Measurements from ENCODE around the gene GRIA3.

Gene GRIA3

DNA sequence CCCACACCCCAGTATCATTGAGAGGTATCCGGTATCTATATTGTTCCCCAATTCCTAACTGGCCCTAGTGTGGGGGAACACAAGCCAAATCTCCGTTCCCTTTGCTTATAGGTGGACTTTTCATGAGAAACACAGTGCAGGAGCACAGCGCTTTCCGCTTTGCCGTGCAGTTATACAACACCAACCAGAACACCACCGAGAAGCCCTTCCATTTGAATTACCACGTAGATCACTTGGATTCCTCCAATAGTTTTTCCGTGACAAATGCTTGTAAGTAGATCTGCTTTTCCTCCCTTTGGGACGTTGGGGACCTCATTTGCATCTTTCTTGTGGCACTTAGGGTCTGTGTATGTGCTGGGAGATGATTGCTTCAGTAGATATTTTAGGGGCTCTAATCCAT is 1.6 kb downstream of the GRIA3 start (continued):
- TF ChIP-seq, protein P1, sequence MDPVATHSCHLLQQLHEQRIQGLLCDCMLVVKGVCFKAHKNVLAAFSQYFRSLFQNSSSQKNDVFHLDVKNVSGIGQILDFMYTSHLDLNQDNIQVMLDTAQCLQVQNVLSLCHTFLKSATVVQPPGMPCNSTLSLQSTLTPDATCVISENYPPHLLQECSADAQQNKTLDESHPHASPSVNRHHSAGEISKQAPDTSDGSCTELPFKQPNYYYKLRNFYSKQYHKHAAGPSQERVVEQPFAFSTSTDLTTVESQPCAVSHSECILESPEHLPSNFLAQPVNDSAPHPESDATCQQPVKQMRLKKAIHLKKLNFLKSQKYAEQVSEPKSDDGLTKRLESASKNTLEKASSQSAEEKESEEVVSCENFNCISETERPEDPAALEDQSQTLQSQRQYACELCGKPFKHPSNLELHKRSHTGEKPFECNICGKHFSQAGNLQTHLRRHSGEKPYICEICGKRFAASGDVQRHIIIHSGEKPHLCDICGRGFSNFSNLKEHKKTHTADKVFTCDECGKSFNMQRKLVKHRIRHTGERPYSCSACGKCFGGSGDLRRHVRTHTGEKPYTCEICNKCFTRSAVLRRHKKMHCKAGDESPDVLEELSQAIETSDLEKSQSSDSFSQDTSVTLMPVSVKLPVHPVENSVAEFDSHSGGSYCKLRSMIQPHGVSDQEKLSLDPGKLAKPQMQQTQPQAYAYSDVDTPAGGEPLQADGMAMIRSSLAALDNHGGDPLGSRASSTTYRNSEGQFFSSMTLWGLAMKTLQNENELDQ (tag by site-specific recombination; IDR thresholded peaks at IDR 0.05; ENCODE audit: low read depth) = no peak

DNA sequence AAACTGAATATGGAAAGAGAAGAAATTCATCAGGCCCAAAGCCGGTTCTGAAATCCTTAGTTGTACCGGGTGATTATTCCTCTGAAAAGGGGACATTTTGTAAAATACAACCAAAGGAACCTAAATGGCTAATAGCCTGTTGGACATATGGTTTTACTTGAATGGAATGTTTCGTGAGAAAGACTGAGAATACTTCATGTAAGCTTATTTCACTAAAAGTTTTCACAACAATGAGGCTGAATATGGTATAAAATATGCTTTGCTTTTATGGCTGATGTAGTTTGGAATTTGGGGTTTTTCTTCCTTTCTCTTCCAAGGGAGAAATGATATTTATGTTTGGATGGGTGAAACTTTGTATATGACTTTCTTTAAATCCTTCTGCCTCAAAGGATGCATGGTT is 2.7 kb downstream of the GRIA3 start:
- Histone ChIP-seq H3K4me3 (ENCODE audit: low read depth, low read length) (no peak overlapping the region), H3K9me3 (ENCODE audit: control insufficient read depth, insufficient read depth, low read depth, low read length) (no peaks in the 10 kb centered on the region), H3K27ac (ENCODE audit: extremely low read depth, low read depth, low read length) (no peak overlapping the region), H3K36me3 (ENCODE audit: control insufficient read depth in 2 of 2, insufficient read depth in 1 of 2, low read length in 2 of 2) (no peaks in the 10 kb centered on the region), H3K4me1 (ENCODE audit: control insufficient read depth, insufficient read depth, low read length) (no peaks in the 10 kb centered on the region)
- ChIA-PET CTCF (no interaction called here), POLR2A (no interaction called here)
- TF ChIP-seq, protein P2, sequence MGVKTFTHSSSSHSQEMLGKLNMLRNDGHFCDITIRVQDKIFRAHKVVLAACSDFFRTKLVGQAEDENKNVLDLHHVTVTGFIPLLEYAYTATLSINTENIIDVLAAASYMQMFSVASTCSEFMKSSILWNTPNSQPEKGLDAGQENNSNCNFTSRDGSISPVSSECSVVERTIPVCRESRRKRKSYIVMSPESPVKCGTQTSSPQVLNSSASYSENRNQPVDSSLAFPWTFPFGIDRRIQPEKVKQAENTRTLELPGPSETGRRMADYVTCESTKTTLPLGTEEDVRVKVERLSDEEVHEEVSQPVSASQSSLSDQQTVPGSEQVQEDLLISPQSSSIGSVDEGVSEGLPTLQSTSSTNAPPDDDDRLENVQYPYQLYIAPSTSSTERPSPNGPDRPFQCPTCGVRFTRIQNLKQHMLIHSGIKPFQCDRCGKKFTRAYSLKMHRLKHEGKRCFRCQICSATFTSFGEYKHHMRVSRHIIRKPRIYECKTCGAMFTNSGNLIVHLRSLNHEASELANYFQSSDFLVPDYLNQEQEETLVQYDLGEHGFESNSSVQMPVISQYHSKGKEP (tag by site-specific recombination; IDR thresholded peaks at IDR 0.05) = no peak
- TF ChIP-seq GLIS2 (tag by site-specific recombination; IDR thresholded peaks at IDR 0.05) (no peak), ZIC2 (tag by site-specific recombination; IDR thresholded peaks at IDR 0.05) (no peak), ZNF529 (tag by site-specific recombination; IDR thresholded peaks at IDR 0.05; ENCODE audit: insufficient replicate concordance) (no peak), ZNF791 (tag by site-specific recombination; IDR thresholded peaks at IDR 0.05) (no peak), FEZF1 (tag by site-specific recombination; IDR thresholded peaks at IDR 0.05) (no peak), ZNF2 (tag by site-specific recombination; IDR thresholded peaks at IDR 0.05) (no peak), GLIS1 (tag by site-specific recombination; IDR thresholded peaks at IDR 0.05) (no peak), ZNF785 (tag by site-specific recombination; IDR thresholded peaks at IDR 0.05) (no peak), ZNF140 (tag by site-specific recombination; IDR thresholded peaks at IDR 0.05) (no peak), ZFP69B (tag by site-specific recombination; IDR thresholded peaks at IDR 0.05) (no peak), ZNF521 (tag by site-specific recombination; IDR thresholded peaks at IDR 0.05) (no peak), ZNF701 (tag by site-specific recombination; IDR thresholded peaks at IDR 0.05) (no peak)
- TF ChIP-seq, protein P3, sequence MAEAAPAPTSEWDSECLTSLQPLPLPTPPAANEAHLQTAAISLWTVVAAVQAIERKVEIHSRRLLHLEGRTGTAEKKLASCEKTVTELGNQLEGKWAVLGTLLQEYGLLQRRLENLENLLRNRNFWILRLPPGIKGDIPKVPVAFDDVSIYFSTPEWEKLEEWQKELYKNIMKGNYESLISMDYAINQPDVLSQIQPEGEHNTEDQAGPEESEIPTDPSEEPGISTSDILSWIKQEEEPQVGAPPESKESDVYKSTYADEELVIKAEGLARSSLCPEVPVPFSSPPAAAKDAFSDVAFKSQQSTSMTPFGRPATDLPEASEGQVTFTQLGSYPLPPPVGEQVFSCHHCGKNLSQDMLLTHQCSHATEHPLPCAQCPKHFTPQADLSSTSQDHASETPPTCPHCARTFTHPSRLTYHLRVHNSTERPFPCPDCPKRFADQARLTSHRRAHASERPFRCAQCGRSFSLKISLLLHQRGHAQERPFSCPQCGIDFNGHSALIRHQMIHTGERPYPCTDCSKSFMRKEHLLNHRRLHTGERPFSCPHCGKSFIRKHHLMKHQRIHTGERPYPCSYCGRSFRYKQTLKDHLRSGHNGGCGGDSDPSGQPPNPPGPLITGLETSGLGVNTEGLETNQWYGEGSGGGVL (tag by site-specific recombination; IDR thresholded peaks at IDR 0.05) = no peak
- TF ChIP-seq, protein P4, sequence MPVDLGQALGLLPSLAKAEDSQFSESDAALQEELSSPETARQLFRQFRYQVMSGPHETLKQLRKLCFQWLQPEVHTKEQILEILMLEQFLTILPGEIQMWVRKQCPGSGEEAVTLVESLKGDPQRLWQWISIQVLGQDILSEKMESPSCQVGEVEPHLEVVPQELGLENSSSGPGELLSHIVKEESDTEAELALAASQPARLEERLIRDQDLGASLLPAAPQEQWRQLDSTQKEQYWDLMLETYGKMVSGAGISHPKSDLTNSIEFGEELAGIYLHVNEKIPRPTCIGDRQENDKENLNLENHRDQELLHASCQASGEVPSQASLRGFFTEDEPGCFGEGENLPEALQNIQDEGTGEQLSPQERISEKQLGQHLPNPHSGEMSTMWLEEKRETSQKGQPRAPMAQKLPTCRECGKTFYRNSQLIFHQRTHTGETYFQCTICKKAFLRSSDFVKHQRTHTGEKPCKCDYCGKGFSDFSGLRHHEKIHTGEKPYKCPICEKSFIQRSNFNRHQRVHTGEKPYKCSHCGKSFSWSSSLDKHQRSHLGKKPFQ (tag by site-specific recombination; IDR thresholded peaks at IDR 0.05) = no peak
- TF ChIP-seq, protein P5, sequence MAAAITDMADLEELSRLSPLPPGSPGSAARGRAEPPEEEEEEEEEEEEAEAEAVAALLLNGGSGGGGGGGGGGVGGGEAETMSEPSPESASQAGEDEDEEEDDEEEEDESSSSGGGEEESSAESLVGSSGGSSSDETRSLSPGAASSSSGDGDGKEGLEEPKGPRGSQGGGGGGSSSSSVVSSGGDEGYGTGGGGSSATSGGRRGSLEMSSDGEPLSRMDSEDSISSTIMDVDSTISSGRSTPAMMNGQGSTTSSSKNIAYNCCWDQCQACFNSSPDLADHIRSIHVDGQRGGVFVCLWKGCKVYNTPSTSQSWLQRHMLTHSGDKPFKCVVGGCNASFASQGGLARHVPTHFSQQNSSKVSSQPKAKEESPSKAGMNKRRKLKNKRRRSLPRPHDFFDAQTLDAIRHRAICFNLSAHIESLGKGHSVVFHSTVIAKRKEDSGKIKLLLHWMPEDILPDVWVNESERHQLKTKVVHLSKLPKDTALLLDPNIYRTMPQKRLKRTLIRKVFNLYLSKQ (tag by site-specific recombination; IDR thresholded peaks at IDR 0.05; ENCODE audit: borderline replicate concordance) = no peak
- TF ChIP-seq, protein P6, sequence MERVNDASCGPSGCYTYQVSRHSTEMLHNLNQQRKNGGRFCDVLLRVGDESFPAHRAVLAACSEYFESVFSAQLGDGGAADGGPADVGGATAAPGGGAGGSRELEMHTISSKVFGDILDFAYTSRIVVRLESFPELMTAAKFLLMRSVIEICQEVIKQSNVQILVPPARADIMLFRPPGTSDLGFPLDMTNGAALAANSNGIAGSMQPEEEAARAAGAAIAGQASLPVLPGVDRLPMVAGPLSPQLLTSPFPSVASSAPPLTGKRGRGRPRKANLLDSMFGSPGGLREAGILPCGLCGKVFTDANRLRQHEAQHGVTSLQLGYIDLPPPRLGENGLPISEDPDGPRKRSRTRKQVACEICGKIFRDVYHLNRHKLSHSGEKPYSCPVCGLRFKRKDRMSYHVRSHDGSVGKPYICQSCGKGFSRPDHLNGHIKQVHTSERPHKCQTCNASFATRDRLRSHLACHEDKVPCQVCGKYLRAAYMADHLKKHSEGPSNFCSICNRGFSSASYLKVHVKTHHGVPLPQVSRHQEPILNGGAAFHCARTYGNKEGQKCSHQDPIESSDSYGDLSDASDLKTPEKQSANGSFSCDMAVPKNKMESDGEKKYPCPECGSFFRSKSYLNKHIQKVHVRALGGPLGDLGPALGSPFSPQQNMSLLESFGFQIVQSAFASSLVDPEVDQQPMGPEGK (tag by site-specific recombination; IDR thresholded peaks at IDR 0.05) = no peak
- TF ChIP-seq, protein P7, sequence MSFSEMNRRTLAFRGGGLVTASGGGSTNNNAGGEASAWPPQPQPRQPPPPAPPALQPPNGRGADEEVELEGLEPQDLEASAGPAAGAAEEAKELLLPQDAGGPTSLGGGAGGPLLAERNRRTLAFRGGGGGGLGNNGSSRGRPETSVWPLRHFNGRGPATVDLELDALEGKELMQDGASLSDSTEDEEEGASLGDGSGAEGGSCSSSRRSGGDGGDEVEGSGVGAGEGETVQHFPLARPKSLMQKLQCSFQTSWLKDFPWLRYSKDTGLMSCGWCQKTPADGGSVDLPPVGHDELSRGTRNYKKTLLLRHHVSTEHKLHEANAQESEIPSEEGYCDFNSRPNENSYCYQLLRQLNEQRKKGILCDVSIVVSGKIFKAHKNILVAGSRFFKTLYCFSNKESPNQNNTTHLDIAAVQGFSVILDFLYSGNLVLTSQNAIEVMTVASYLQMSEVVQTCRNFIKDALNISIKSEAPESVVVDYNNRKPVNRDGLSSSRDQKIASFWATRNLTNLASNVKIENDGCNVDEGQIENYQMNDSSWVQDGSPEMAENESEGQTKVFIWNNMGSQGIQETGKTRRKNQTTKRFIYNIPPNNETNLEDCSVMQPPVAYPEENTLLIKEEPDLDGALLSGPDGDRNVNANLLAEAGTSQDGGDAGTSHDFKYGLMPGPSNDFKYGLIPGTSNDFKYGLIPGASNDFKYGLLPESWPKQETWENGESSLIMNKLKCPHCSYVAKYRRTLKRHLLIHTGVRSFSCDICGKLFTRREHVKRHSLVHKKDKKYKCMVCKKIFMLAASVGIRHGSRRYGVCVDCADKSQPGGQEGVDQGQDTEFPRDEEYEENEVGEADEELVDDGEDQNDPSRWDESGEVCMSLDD (tag by site-specific recombination; IDR thresholded peaks at IDR 0.05) = no peak
